Tibial artery (tissue), 4 donors: ENCODE results near the gene UROS.

Experiments used
- DNase-seq, 2 donors: peaks; one replicate each; pipeline ENCODE4 v3.0.0-alpha.2; 2019
- H3K27ac ChIP-seq, 2 donors: fragments of 200-600 bp; sonication (generic) in 1 of 2; 1 replicate in 1 of 2; 2 replicates in 1 of 2; pipeline ENCODE4 v1.5.1; 2018 to 2019; ENCODE audit warnings: mild to moderate bottlenecking in 1 of 2
- H3K27me3 ChIP-seq, 2 donors: fragments of 200-600 bp; sonication (generic) in 1 of 2; one replicate each; pipeline versions ENCODE4 v1.5.1 to v1.6.0; 2016 to 2019
- H3K36me3 ChIP-seq, 3 donors: fragments of 200-600 bp; sonication (generic) in 2 of 3; one replicate each; pipeline ENCODE4 v1.5.1; 2016 to 2019; ENCODE audit warnings: mild to moderate bottlenecking in 2 of 3
- H3K4me1 ChIP-seq, 4 donors: fragments of 200-600 bp; sonication (generic) in 2 of 4; 1 replicate in 3 of 4; 2 replicates in 1 of 4; pipeline ENCODE4 v1.5.1; 2016 to 2019
- H3K4me3 ChIP-seq, 2 donors: fragments of 200-600 bp; sonication (generic) in 1 of 2; 1 replicate in 1 of 2; 2 replicates in 1 of 2; pipeline ENCODE4 v1.5.1; 2018 to 2019; ENCODE audit warnings: mild to moderate bottlenecking in 2 of 2
- H3K9me3 ChIP-seq, 3 donors: fragments of 200-600 bp; sonication (generic) in 1 of 3; one replicate each; pipeline ENCODE4 v1.5.1; 2016 to 2019
- CTCF ChIP-seq, 2 experiments: fragments of 200-600 bp in 1 of 2; fragments of 450-650 bp in 1 of 2; IDR thresholded peaks; one replicate each; pipeline ENCODE4 v1.5.1; 2017 to 2019; ENCODE audit warnings: antibody characterized with exemption in 2 of 2, mild to moderate bottlenecking in 1 of 2, moderate library complexity in 1 of 2
- intact Hi-C: fragments of 100-400 bp; cut with DNase I; formaldehyde crosslinking; loops from one replicate; pipeline ENCODE4 v1.15.0; 2023; ENCODE audit warnings: low total_unique reads

Gene UROS

DNA sequence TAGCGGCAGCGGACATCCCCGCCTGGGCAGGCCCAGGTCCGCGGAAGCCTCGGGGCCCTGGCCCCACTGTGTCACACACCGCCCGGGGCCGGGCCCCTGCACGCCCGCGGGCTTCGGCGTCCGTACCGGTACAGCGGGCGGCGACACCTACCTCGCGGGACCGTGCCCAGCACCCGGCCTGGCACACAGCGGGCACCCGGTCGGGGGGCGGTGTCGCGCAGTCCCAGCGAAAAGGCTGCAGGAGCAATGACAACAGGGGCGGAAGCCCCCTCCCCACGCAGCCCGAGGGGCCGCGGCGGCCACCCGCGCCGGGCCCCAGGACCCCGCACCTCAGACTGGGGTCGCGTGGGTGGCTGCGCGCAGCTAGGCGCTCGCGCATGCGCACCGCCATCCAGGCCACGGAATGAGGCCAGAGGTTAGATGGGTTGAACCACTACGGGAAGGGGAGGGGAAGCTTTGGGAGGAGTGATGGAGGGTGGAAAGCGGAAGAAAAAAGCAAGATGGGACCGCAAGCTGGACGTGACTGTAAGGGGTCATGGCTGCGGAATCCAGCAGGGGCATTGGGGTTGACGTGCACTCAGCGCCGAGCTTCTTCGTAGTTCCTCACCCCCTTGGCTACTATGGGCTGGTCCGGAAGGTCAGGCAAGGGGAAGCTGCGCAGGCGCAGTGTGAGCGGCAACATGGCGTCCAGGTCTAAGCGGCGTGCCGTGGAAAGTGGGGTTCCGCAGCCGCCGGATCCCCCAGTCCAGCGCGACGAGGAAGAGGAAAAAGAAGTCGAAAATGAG is at the start of gene UROS, which contains the start of gene BCCIP:
UROS (minus strand) TSS at position 381 of the 785 bp plus-strand sequence. CDS start 6,759 bp downstream, outside the sequence.
BCCIP (plus strand) TSS at position 669 of the 785 bp plus-strand sequence; CDS start at position 681, 12 bp downstream.
- H3K4me3 ChIP-seq, result peak within 1 kb of the TSS; percentile 77 to 90
- peak within 1 kb of the TSS; percentile 76 to 85 for H3K27ac ChIP-seq
- intact Hi-C loops, result loop anchor here (10.0 kb wide), 1 partner anchor 98 kb away; no protein-coding TSS in a partner anchor
- no peaks in the 10 kb centered on the region for H3K27me3 ChIP-seq
- H3K36me3 ChIP-seq, result peaks cover under 1 to 18% (median 9%) of the 10 kb centered on the region in 3 donors
- H3K9me3 ChIP-seq, result no peaks in the 10 kb centered on the region
- peak; percentile 89 to 93 for DNase-seq
- no peak for TF ChIP-seq CTCF (IDR thresholded peaks at IDR 0.05)
- H3K4me1 ChIP-seq, result peaks cover 0 to 36% (median 24%) of the 10 kb centered on the region in 4 donors

DNA sequence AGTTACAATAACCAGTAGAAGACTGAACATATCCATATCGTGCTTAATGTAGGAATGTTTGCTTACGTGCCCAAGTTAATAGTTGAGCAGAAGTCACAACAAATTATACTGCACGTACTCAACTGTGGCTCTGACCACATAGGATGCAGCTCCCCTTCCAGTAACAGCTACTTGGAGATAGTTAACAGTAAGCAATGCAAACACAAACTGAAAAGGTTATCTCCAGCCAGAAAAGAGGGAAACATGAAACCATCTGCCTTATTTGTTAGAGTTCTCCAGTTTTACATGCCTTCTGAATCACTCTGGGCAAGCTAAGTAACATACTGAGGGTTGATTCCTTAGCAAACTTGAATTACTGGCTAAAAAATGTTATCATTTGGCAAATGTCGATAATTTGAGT is 48.3 kb upstream of the UROS start:
- H3K36me3 ChIP-seq, result peaks cover 11 to 32% (median 14%) of the 10 kb centered on the region in 3 donors
- H3K4me1 ChIP-seq, result no peaks in the 10 kb centered on the region
- no peak overlapping the region for H3K4me3 ChIP-seq
- no peak for DNase-seq
- H3K27me3 ChIP-seq, result no peaks in the 10 kb centered on the region
- no peak for TF ChIP-seq CTCF (IDR thresholded peaks at IDR 0.05)
- intact Hi-C loops, result no loop called here
- no peaks in the 10 kb centered on the region for H3K9me3 ChIP-seq
- H3K27ac ChIP-seq, result no peak overlapping the region

- H3K36me3 ChIP-seq, result peaks cover 16 to 24% (median 18%) of the 10 kb centered on the region in 3 donors
- peak; percentile 59 to 63 for TF ChIP-seq CTCF (IDR thresholded peaks at IDR 0.05)
- H3K27ac ChIP-seq, result no peak overlapping the region
- no peaks in the 10 kb centered on the region for H3K27me3 ChIP-seq
- H3K9me3 ChIP-seq, result no peaks in the 10 kb centered on the region
- no peak for DNase-seq
- no peaks in the 10 kb centered on the region for H3K4me1 ChIP-seq
- intact Hi-C loops, result no loop called here
- H3K4me3 ChIP-seq, result no peak overlapping the region
Observed at GRCh38 chr10:125868372-125868975, 45.4 kb upstream of the UROS start.

DNA sequence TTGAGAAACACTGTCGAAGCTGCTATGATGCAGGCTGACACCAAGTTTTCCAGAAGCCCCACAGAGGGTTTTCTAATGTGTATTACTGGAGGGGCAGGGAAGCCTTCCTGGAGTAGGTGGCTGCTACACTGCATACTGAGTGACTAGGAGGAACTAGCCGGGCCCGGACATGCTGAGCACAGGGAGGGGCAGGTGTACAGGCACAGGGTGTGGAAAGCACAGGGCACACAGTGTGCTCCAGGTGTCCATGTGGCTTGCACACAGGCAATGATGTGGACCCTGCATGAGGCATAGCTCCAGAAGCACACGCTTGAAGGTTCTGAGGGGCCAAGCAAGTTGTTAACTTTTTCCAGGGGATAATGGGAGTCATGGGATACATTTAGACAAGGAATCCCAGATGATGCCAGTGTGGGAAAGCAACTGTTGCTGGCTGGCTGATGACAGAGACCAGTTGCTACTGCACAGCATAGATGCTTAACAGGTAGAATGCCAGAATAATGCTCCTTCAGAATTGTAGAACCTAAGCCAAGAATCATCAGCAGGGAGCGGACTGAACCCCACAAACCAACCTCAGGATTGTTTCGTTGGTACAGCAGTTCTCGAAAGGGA is 43.5 kb upstream of the UROS start:
- TF ChIP-seq CTCF (IDR thresholded peaks at IDR 0.05), result no peak
- no peak overlapping the region for H3K4me3 ChIP-seq
- DNase-seq, result no peak
- no peak overlapping the region for H3K27ac ChIP-seq
- intact Hi-C loops, result no loop called here
- no peaks in the 10 kb centered on the region for H3K4me1 ChIP-seq
- H3K27me3 ChIP-seq, result no peaks in the 10 kb centered on the region
- H3K36me3 ChIP-seq, result peaks cover 16 to 20% (median 18%) of the 10 kb centered on the region in 3 donors
- H3K9me3 ChIP-seq, result no peaks in the 10 kb centered on the region

- peaks cover 18 to 27% (median 20%) of the 10 kb centered on the region in 3 donors for H3K36me3 ChIP-seq
- intact Hi-C loops, result no loop called here
- DNase-seq, result no peak
- H3K27me3 ChIP-seq, result no peaks in the 10 kb centered on the region
- H3K27ac ChIP-seq, result no peak overlapping the region
- H3K4me1 ChIP-seq, result no peaks in the 10 kb centered on the region
- no peak for TF ChIP-seq CTCF (IDR thresholded peaks at IDR 0.05)
- H3K4me3 ChIP-seq, result no peak overlapping the region
- no peaks in the 10 kb centered on the region for H3K9me3 ChIP-seq
Observed at GRCh38 chr10:125865120-125865519, 42.1 kb upstream of the UROS start.
